DOHH2 (cell line): Measurements from ENCODE around the gene PRPF38B.

Experiments used
- CTCF ChIP-seq: fragments of 200-600 bp; sonication (generic); IDR thresholded peaks from one replicate; pipeline ENCODE4 v1.5.1; 2014; ENCODE audit warnings: antibody characterized with exemption, mild to moderate bottlenecking, low read depth, low read length; ENCODE audit not compliant: poor library complexity, severe bottlenecking
- EZH2phosphoT487 ChIP-seq: fragments of 200-600 bp; sonication (generic); IDR thresholded peaks from 2 replicates; pipeline ENCODE4 v1.6.1; 2017; ENCODE audit warnings: borderline replicate concordance, mild to moderate bottlenecking, antibody characterized with exemption, low read length, moderate library complexity, mixed read lengths

- TF ChIP-seq CTCF = no peak
- TF ChIP-seq EZH2phosphoT487 = no peak
These were observed 14.5 kb downstream of the PRPF38B start for GRCh38 chr1:108706643-108707042.
